Stimulated activated naive CD4-positive, alpha-beta T cell (primary cell): ENCODE results near the gene NLRP7.
"Not testable (repeated sequence)": the region's sequence is repeated elsewhere in the genome, so short reads cannot be mapped to it uniquely, and the experiment has no call there.

Experiments
- DNase-seq, 6 experiments: peaks; one replicate each; lab custom pipeline; 2025; lab: John Stamatoyannopoulos, UW

NLRP7 gene

GRCh38 chr19:54947381-54947780, at the start of gene NLRP7:
NLRP7 (minus strand) TSS chr19:54947530.
- DNase-seq, result no peak

GRCh38 chr19:54995561-54995960, 48.2 kb upstream of the NLRP7 start:
- no peak for DNase-seq

GRCh38 chr19:54989531-54989930, 42.2 kb upstream of the NLRP7 start:
- DNase-seq, result not testable (repeated sequence)

GRCh38 chr19:54982562-54982961, 35.2 kb upstream of the NLRP7 start:
- not testable (repeated sequence) for DNase-seq

- not testable (repeated sequence) for DNase-seq
Measured at GRCh38 chr19:54973229-54974090, 26.1 kb upstream of the NLRP7 start.

- not testable (repeated sequence) for DNase-seq
Measured at GRCh38 chr19:54971446-54971845, 24.1 kb upstream of the NLRP7 start.

- DNase-seq, result no peak
Measured at GRCh38 chr19:54969647-54970046, 22.3 kb upstream of the NLRP7 start.

GRCh38 chr19:54967611-54968010, 20.3 kb upstream of the NLRP7 start:
- DNase-seq, result no peak

- not testable (repeated sequence) for DNase-seq
Measured at GRCh38 chr19:54965055-54965454, 17.7 kb upstream of the NLRP7 start.

- DNase-seq, result no peak
Measured at GRCh38 chr19:54959840-54960239, 12.5 kb upstream of the NLRP7 start.

- DNase-seq, result no peak
Measured at GRCh38 chr19:54955376-54955775, 8.0 kb upstream of the NLRP7 start.

- not testable (repeated sequence) for DNase-seq
Measured at GRCh38 chr19:54953345-54953713, 6.0 kb upstream of the NLRP7 start.

GRCh38 chr19:54952591-54953344, 5.4 kb upstream of the NLRP7 start:
- DNase-seq, result no peak

- DNase-seq, result not testable (repeated sequence)
Measured at GRCh38 chr19:54950580-54950979, 3.2 kb upstream of the NLRP7 start.

GRCh38 chr19:54949412-54949811, 2.1 kb upstream of the NLRP7 start:
- no peak for DNase-seq

- DNase-seq, result not testable (repeated sequence)
Measured at GRCh38 chr19:54943772-54944361, 3.5 kb downstream of the NLRP7 start.

GRCh38 chr19:54939538-54939937, 7.8 kb downstream of the NLRP7 start:
- DNase-seq, result not testable (repeated sequence)

GRCh38 chr19:54938906-54939305, 8.4 kb downstream of the NLRP7 start:
- no peak for DNase-seq

- DNase-seq, result no peak
Measured at GRCh38 chr19:54937926-54938325, 9.4 kb downstream of the NLRP7 start.

- no peak for DNase-seq
Measured at GRCh38 chr19:54928299-54928698, 19.0 kb downstream of the NLRP7 start.

- no peak for DNase-seq
Measured at GRCh38 chr19:54923276-54923675, 24.1 kb downstream of the NLRP7 start.

GRCh38 chr19:54921082-54921481, 26.2 kb downstream of the NLRP7 start:
- no peak for DNase-seq
